OCI-LY7 (cell line): ENCODE measurements around the gene ELMO1. TPM values are rescaled to one million over a fixed set of nuclear protein-coding genes. Genes with fewer than 3 reads are reported as not detected.

Experiments used
- BruUV-seq: library from RNA; stranded (reverse); fragments of 400-500 nt; replicated peaks from 2 replicates; lab custom pipeline; 2021; lab: Mats Ljungman, UMichigan
- CTCF ChIA-PET: fragments of 300-600 bp; sonication (Branson Sonifier 250); formaldehyde crosslinking; loops from one replicate; lab custom pipeline; 2022; ENCODE audit warnings: antibody characterized with exemption; ENCODE audit not compliant: unreplicated experiment; lab: Charles Lee
- POLR2A ChIA-PET: fragments of 300-600 bp; sonication (Branson Sonifier 250); formaldehyde crosslinking; loops from one replicate; lab custom pipeline; 2022; ENCODE audit warnings: antibody characterized with exemption; lab: Charles Lee
- DNase-seq: peaks from one replicate; pipeline ENCODE4 v3.0.0-alpha.2; 2015; ENCODE audit warnings: low spot score
- H2AFZ ChIP-seq: fragments of 200-600 bp; sonication (generic), shearing (Covaris generic); 2 replicates; pipeline ENCODE4 v1.6.1; 2014; ENCODE audit warnings: mild to moderate bottlenecking, antibody characterized with exemption, low read length, moderate library complexity
- H3K27ac ChIP-seq: fragments of 200-600 bp; sonication (generic); 2 replicates; pipeline ENCODE4 v1.5.1; 2014; ENCODE audit warnings: mixed run types, low read depth, mild to moderate bottlenecking, moderate library complexity, low read length, inconsistent platforms; ENCODE audit not compliant: poor library complexity, severe bottlenecking
- H3K36me3 ChIP-seq: fragments of 200-600 bp; sonication (generic); 2 replicates; pipeline ENCODE4 v1.6.1; 2014; ENCODE audit warnings: mild to moderate bottlenecking, antibody characterized with exemption, low read length, moderate library complexity, mixed read lengths; ENCODE audit not compliant: insufficient read depth
- H3K4me1 ChIP-seq: fragments of 200-600 bp; sonication (generic); 2 replicates; pipeline ENCODE4 v1.5.1; 2014; ENCODE audit warnings: mild to moderate bottlenecking, low read length; ENCODE audit not compliant: insufficient read depth, poor library complexity, severe bottlenecking
- H3K4me2 ChIP-seq: fragments of 200-600 bp; sonication (generic); 2 replicates; pipeline ENCODE4 v1.6.1; 2014; ENCODE audit warnings: mild to moderate bottlenecking, low read length
- H3K4me3 ChIP-seq: fragments of 200-600 bp; sonication (generic); 2 replicates; pipeline ENCODE4 v1.5.1; 2014; ENCODE audit warnings: mild to moderate bottlenecking, low read depth, low read length; ENCODE audit not compliant: poor library complexity, severe bottlenecking
- H3K79me2 ChIP-seq: fragments of 200-600 bp; sonication (generic); 2 replicates; pipeline ENCODE4 v1.6.1; 2016; ENCODE audit warnings: low read depth, mild to moderate bottlenecking, low read length, moderate library complexity, mixed read lengths; ENCODE audit not compliant: insufficient read depth
- H3K9me2 ChIP-seq: fragments of 200-600 bp; sonication (generic); 2 replicates; pipeline ENCODE4 v1.6.1; 2016; ENCODE audit warnings: mild to moderate bottlenecking, low read length, mixed read lengths; ENCODE audit not compliant: insufficient read depth
- H3K9me3 ChIP-seq: fragments of 200-600 bp; sonication (generic); 2 replicates; pipeline ENCODE4 v1.6.1; 2014; ENCODE audit warnings: mild to moderate bottlenecking, mixed run types, low read length, mixed read lengths
- H4K20me1 ChIP-seq: fragments of 200-600 bp; sonication (generic); 2 replicates; pipeline ENCODE4 v1.6.1; 2014; ENCODE audit warnings: mild to moderate bottlenecking, antibody characterized with exemption, low read length, moderate library complexity, mixed read lengths; ENCODE audit not compliant: insufficient read depth
- CTCF ChIP-seq: fragments of 200-600 bp; sonication (generic); conservative IDR thresholded peaks from 2 replicates; pipeline ENCODE4 v1.5.1; 2014; ENCODE audit warnings: mild to moderate bottlenecking, antibody characterized with exemption, low read length, moderate library complexity, mixed read lengths
- EZH2phosphoT487 ChIP-seq: fragments of 200-600 bp; sonication (generic); IDR thresholded peaks from 2 replicates; pipeline ENCODE4 v1.6.1; 2018; ENCODE audit warnings: low read depth, borderline replicate concordance, mild to moderate bottlenecking, mixed run types, antibody characterized with exemption, low read length, moderate library complexity, mixed read lengths
- intact Hi-C: fragments of 100-400 bp; cut with micrococcal nuclease; formaldehyde crosslinking; loops from one replicate; pipeline ENCODE4 v1.10.0; 2022; ENCODE audit not compliant: unreplicated experiment
- total RNA-seq, 2 experiments: library from RNA; depleted of rRNA in 1 of 2; stranded (reverse); fragments of >200 nt in 1 of 2; shearing (Covaris generic) in 1 of 2; gene quantifications; 2 replicates each; pipeline ENCODE4 v1.2.3, GENCODE V29; 2014 to 2022

The ELMO1 gene
- total RNA-seq, 2 experiments from 2014 or later, result 101 to 103 TPM

- no peaks in the 10 kb centered on the region for H3K4me1 ChIP-seq
- no peak overlapping the region for H3K4me3 ChIP-seq
- TF ChIP-seq CTCF (no peak), EZH2phosphoT487 (no peak)
- no peaks in the 10 kb centered on the region for H3K79me2 ChIP-seq
- H3K4me2 ChIP-seq, result no peak overlapping the region
- ChIA-PET CTCF (no interaction called here), POLR2A (no interaction called here)
- H3K36me3 ChIP-seq, result no peaks in the 10 kb centered on the region
- no peak overlapping the region for H3K27ac ChIP-seq
- no TSS peak for BruUV-seq
- no peak overlapping the region for H2AFZ ChIP-seq
- no peaks in the 10 kb centered on the region for H3K9me3 ChIP-seq
- H3K9me2 ChIP-seq, result peaks cover 1% of the 10 kb centered on the region; the same call in 1 of the 2 replicates
- no peak for DNase-seq
- no peaks in the 10 kb centered on the region for H4K20me1 ChIP-seq
- intact Hi-C loops, result no loop called here
Measured at GRCh38 chr7:37405128-37405527, 43.5 kb downstream of the ELMO1 start.

GRCh38 chr7:37399876-37400421 is 48.7 kb downstream of the ELMO1 start:
- Histone ChIP-seq H3K79me2 (no peaks in the 10 kb centered on the region), H3K4me1 (no peaks in the 10 kb centered on the region), H3K9me3 (no peaks in the 10 kb centered on the region), H3K36me3 (no peaks in the 10 kb centered on the region), H3K9me2 (no peaks in the 10 kb centered on the region), H2AFZ (no peak overlapping the region), H3K4me2 (no peak overlapping the region), H4K20me1 (no peaks in the 10 kb centered on the region), H3K27ac (no peak overlapping the region), H3K4me3 (no peak overlapping the region)
- ChIA-PET POLR2A (no interaction called here), CTCF (no interaction called here)
- TF ChIP-seq CTCF, result no peak
- no peak for DNase-seq
- intact Hi-C loops, result no loop called here
- BruUV-seq, result no TSS peak

- BruUV-seq, result no TSS peak
- Histone ChIP-seq H3K4me3 (no peak overlapping the region), H3K4me1 (no peaks in the 10 kb centered on the region), H2AFZ (no peak overlapping the region), H3K9me3 (no peaks in the 10 kb centered on the region), H3K27ac (no peak overlapping the region), H4K20me1 (no peaks in the 10 kb centered on the region), H3K36me3 (no peaks in the 10 kb centered on the region), H3K4me2 (no peak overlapping the region), H3K79me2 (no peaks in the 10 kb centered on the region), H3K9me2 (no peaks in the 10 kb centered on the region)
- CTCF ChIA-PET, result no interaction called here
- POLR2A ChIA-PET, result no interaction called here
- DNase-seq, result no peak
- intact Hi-C loops, result no loop called here
- no peak for TF ChIP-seq EZH2phosphoT487
- TF ChIP-seq CTCF, result no peak
Measured at GRCh38 chr7:37398403-37398802, 50.3 kb downstream of the ELMO1 start.
